Skeletal muscle tissue (tissue), 4 donors: ENCODE data around the gene TRIM66. TPM values are rescaled to one million over a fixed set of nuclear protein-coding genes. Genes with fewer than 3 reads are reported as not detected.
"Not testable (repeated sequence)": the region's sequence is repeated elsewhere in the genome, so short reads cannot be mapped to it uniquely, and the experiment has no call there.

Source experiments
- H3K27ac ChIP-seq: one replicate; pipeline ENCODE4 v1.7.0; 2013; ENCODE audit warnings: mild to moderate bottlenecking, low read depth, low read length, inconsistent platforms
- H3K27me3 ChIP-seq, 3 donors: one replicate each; pipeline ENCODE4 v1.7.0; 2013; ENCODE audit warnings: low read length in 3 of 3; ENCODE audit not compliant: control insufficient read depth in 3 of 3, insufficient read depth in 3 of 3
- H3K36me3 ChIP-seq, 3 donors: one replicate each; pipeline ENCODE4 v1.7.0; 2013; ENCODE audit warnings: low read length in 3 of 3; ENCODE audit not compliant: control insufficient read depth in 3 of 3, insufficient read depth in 3 of 3
- H3K4me1 ChIP-seq, 3 donors: one replicate each; pipeline ENCODE4 v1.7.0; 2013; ENCODE audit warnings: low read length in 3 of 3, mild to moderate bottlenecking in 3 of 3; ENCODE audit not compliant: control insufficient read depth in 3 of 3, insufficient read depth in 3 of 3
- H3K4me3 ChIP-seq, 3 donors: one replicate each; pipeline ENCODE4 v1.7.0; 2013; ENCODE audit warnings: low read length in 3 of 3
- H3K9ac ChIP-seq, 3 donors: one replicate each; pipeline ENCODE4 v1.7.0; 2013; ENCODE audit warnings: low read length in 3 of 3, mild to moderate bottlenecking in 3 of 3, moderate library complexity in 2 of 3, low read depth in 1 of 3
- H3K9me3 ChIP-seq, 3 donors: one replicate each; pipeline ENCODE4 v1.7.0; 2013; ENCODE audit warnings: low read length in 3 of 3; ENCODE audit not compliant: control insufficient read depth in 3 of 3
- total RNA-seq: library from RNA; depleted of rRNA; stranded (reverse); fragments of >200 nt; gene quantifications from one replicate; pipeline ENCODE4 v1.2.3, GENCODE V29; 2014
- donor health status: Osteomylitis.

TRIM66 gene
- total RNA-seq, 1 donor from 2014 or later, result 1.6 TPM

- Histone ChIP-seq H3K4me3 (peak overlapping the region; percentile 85 to 96 (median 89)), H3K27ac (peak overlapping the region; percentile 95), H3K9ac (peak overlapping the region; percentile 99), H3K27me3 (no peaks in the 10 kb centered on the region), H3K4me1 (peaks cover 21 to 45% (median 29%) of the 10 kb centered on the region in 3 donors), H3K9me3 (no peaks in the 10 kb centered on the region), H3K36me3 (peaks cover 20 to 50% (median 45%) of the 10 kb centered on the region in 3 donors)
Observed at GRCh38 chr11:8683115-8683807, 796 bp upstream of the TRIM66 start.

- Histone ChIP-seq H3K36me3 (peaks cover 20 to 50% (median 44%) of the 10 kb centered on the region in 3 donors), H3K27me3 (no peaks in the 10 kb centered on the region), H3K4me3 (peak overlapping the region; percentile 85 to 96 (median 89)), H3K9me3 (no peaks in the 10 kb centered on the region), H3K9ac (peak overlapping the region; percentile 99), H3K4me1 (peaks cover 15 to 32% (median 20%) of the 10 kb centered on the region in 3 donors), H3K27ac (peak overlapping the region; percentile 95)
Observed at GRCh38 chr11:8681837-8682302, 595 bp downstream of the TRIM66 start.

GRCh38 chr11:8679006-8679405 is 3.5 kb downstream of the TRIM66 start:
- no peaks in the 10 kb centered on the region for H3K9me3 ChIP-seq
- H3K9ac ChIP-seq, result no peak overlapping the region
- peaks cover 10 to 17% (median 12%) of the 10 kb centered on the region in 3 donors for H3K4me1 ChIP-seq
- H3K4me3 ChIP-seq, result no peak overlapping the region
- H3K36me3 ChIP-seq, result peaks cover 3 to 23% (median 17%) of the 10 kb centered on the region in 3 donors
- H3K27ac ChIP-seq, result no peak overlapping the region
- H3K27me3 ChIP-seq, result no peaks in the 10 kb centered on the region

- Histone ChIP-seq H3K9ac (no peak overlapping the region), H3K27me3 (no peaks in the 10 kb centered on the region), H3K4me1 (peaks cover 7 to 9% (median 8%) of the 10 kb centered on the region in 3 donors), H3K4me3 (no peak overlapping the region), H3K9me3 (no peaks in the 10 kb centered on the region), H3K27ac (no peak overlapping the region), H3K36me3 (peaks cover 3 to 28% (median 23%) of the 10 kb centered on the region in 3 donors)
Observed at GRCh38 chr11:8676458-8676857, 6.0 kb downstream of the TRIM66 start.

GRCh38 chr11:8674859-8675258 is 7.6 kb downstream of the TRIM66 start:
- H3K9me3 ChIP-seq, result no peaks in the 10 kb centered on the region
- H3K27me3 ChIP-seq, result no peaks in the 10 kb centered on the region
- H3K36me3 ChIP-seq, result peaks cover 3 to 28% (median 21%) of the 10 kb centered on the region in 3 donors
- no peak overlapping the region for H3K9ac ChIP-seq
- H3K27ac ChIP-seq, result no peak overlapping the region
- no peak overlapping the region for H3K4me3 ChIP-seq
- peaks cover 7 to 8% (median 8%) of the 10 kb centered on the region in 3 donors for H3K4me1 ChIP-seq

- Histone ChIP-seq H3K27ac (peak overlapping the region; percentile 78), H3K36me3 (peaks cover 8 to 22% (median 18%) of the 10 kb centered on the region in 3 donors), H3K4me1 (peaks cover 7 to 8% (median 8%) of the 10 kb centered on the region in 3 donors), H3K9me3 (no peaks in the 10 kb centered on the region), H3K4me3 (no peak overlapping the region), H3K27me3 (no peaks in the 10 kb centered on the region), H3K9ac (no peak overlapping the region)
Observed at GRCh38 chr11:8672346-8672745, 10.1 kb downstream of the TRIM66 start.

- Histone ChIP-seq H3K9ac (no peak overlapping the region), H3K36me3 (peaks cover 8 to 22% (median 18%) of the 10 kb centered on the region in 3 donors), H3K4me3 (no peak overlapping the region), H3K9me3 (no peaks in the 10 kb centered on the region), H3K4me1 (peaks cover 7 to 8% (median 8%) of the 10 kb centered on the region in 3 donors), H3K27me3 (no peaks in the 10 kb centered on the region), H3K27ac (peak overlapping the region; percentile 78)
Observed at GRCh38 chr11:8671651-8672062, 10.8 kb downstream of the TRIM66 start.

GRCh38 chr11:8671193-8671612 is 11.3 kb downstream of the TRIM66 start:
- H3K9ac ChIP-seq, result peak overlapping the region in 1 of 3 donors; percentile 14
- peaks cover 8 to 22% (median 18%) of the 10 kb centered on the region in 3 donors for H3K36me3 ChIP-seq
- H3K9me3 ChIP-seq, result no peaks in the 10 kb centered on the region
- H3K4me1 ChIP-seq, result peaks cover 7 to 8% (median 8%) of the 10 kb centered on the region in 3 donors
- H3K27me3 ChIP-seq, result no peaks in the 10 kb centered on the region
- no peak overlapping the region for H3K4me3 ChIP-seq
- peak overlapping the region; percentile 78 for H3K27ac ChIP-seq

- not testable (repeated sequence) for H3K27ac ChIP-seq, H3K27me3 ChIP-seq, H3K4me1 ChIP-seq, H3K4me3 ChIP-seq, H3K9me3 ChIP-seq, H3K9ac ChIP-seq
- H3K36me3 ChIP-seq, result peaks cover 8 to 22% (median 19%) of the 10 kb centered on the region in 3 donors
Observed at GRCh38 chr11:8670081-8670480, 12.4 kb downstream of the TRIM66 start.

GRCh38 chr11:8665222-8665621 is 17.2 kb downstream of the TRIM66 start:
- H3K9ac ChIP-seq, result no peak overlapping the region

More at GRCh38 chr11:8665222-8665621, 17.2 kb downstream of the TRIM66 start:
- Histone ChIP-seq H3K4me1 (no peaks in the 10 kb centered on the region), H3K36me3 (peaks cover 5 to 15% (median 12%) of the 10 kb centered on the region in 3 donors), H3K27ac (no peak overlapping the region), H3K4me3 (no peak overlapping the region), H3K9me3 (no peaks in the 10 kb centered on the region), H3K27me3 (no peaks in the 10 kb centered on the region)
